ENCODE data around the gene PABPN1L.

DNA sequence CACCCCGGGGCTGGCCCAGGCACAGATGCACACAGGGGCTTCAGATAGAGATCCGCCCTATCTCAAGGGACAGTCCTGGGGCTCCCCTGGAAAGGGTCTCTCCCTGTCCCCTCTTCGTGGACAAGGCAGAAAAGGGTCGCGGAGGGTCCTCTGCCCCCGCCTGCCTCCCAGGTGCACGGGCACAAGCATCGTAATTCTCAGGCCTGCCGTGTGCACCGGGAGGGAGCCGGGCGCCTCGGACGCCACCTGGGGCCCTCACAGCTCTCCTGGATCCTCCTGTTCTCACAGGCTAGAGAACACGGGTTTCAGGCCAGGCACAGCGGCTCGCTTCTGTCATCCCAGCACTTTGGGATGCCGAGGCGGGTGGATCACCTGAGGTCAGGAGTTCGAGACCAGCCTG lies 11.9 kb upstream of the PABPN1L start:
- TF ChIP-seq, protein P1, sequence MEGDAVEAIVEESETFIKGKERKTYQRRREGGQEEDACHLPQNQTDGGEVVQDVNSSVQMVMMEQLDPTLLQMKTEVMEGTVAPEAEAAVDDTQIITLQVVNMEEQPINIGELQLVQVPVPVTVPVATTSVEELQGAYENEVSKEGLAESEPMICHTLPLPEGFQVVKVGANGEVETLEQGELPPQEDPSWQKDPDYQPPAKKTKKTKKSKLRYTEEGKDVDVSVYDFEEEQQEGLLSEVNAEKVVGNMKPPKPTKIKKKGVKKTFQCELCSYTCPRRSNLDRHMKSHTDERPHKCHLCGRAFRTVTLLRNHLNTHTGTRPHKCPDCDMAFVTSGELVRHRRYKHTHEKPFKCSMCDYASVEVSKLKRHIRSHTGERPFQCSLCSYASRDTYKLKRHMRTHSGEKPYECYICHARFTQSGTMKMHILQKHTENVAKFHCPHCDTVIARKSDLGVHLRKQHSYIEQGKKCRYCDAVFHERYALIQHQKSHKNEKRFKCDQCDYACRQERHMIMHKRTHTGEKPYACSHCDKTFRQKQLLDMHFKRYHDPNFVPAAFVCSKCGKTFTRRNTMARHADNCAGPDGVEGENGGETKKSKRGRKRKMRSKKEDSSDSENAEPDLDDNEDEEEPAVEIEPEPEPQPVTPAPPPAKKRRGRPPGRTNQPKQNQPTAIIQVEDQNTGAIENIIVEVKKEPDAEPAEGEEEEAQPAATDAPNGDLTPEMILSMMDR (conservative IDR thresholded peaks at IDR 0.05): no peak
- no peak for TF ChIP-seq ZFX (IDR thresholded peaks at IDR 0.05)

Data from C4-2B (cell line).